HG03060 (cell line): Measurements from ENCODE around the gene THY1.
"Not testable (repeated sequence)": the region's sequence is repeated elsewhere in the genome, so short reads cannot be mapped to it uniquely, and the experiment has no call there.

Source experiments
- ATAC-seq: cut with Tn5 transposase; IDR thresholded peaks from one replicate; pipeline ENCODE4 v1.9.1; 2021; ENCODE audit warnings: low read depth, moderate number of reproducible peaks; ENCODE audit not compliant: unreplicated experiment

The THY1 gene

DNA sequence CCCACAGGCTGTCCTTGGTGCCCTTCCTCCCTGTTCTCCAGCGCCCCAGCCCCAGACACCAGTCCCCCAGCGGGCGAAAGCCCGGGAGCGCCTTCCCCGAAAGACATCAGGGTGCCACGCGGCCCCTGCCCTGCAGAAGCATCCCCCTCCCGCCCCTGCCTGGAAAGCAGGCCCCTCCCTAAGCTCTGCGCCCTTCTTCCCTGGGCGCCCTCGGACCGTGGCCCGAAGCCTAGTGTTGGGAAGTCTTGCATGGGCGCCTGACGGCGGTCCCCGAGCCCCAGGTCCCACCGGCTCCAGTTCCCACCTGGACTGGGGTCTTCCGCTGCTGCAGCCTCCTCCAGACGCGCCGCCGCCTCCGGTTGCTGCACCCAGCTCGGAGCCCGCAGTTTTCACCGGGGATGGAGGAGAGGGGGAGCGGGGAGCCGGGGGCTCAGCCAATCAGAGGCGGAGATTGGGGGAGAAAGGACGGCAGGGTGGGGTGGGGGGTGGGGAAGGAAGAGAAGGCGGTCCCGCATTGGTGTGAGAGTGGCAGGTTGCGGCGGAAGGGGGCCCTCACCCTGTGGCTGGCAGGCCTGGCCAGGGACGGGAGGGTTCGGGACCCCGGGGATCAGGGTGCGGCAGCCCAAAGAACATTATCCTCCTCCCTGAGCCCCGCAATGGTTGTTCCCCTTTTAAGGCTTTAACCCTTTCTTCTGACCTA lies at the start of gene THY1:
Gene THY1 (minus strand): TSS at position 364 of the 700 bp plus-strand sequence. CDS start 2,267 bp downstream, outside the sequence.
- ATAC-seq: no peak

DNA sequence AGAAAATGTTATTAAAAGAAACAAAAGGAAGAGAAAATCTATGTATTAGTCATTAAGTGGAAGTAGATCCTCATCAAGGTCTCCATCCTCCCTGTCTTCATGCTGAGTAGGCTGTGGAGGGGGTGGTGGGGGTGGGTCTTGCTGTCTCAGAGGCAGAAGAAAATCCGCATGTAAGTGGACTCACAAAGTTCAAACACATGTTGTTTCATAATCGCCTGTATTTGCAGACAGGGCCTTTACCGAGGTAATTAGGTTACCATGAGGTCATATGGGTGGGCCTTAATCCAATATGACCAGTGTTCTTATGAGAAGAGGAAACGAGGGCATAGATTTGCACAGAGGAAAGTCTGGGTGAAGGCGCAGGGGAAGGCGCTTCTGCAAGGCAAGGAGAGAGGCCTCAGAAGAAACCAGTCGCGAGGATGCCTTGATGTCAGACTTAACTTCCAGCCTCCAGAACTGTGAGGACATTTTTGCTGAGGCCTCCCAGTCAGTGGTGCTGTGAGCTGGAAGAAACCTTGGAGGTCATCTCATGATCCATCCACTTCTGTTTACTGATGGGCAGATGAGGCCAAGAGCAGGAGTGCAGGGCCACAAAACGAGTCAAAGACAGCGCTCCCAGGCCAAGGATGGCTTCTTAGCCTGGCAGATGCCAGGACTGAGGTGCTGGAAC lies 49.3 kb upstream of the THY1 start:
- ATAC-seq: no peak

DNA sequence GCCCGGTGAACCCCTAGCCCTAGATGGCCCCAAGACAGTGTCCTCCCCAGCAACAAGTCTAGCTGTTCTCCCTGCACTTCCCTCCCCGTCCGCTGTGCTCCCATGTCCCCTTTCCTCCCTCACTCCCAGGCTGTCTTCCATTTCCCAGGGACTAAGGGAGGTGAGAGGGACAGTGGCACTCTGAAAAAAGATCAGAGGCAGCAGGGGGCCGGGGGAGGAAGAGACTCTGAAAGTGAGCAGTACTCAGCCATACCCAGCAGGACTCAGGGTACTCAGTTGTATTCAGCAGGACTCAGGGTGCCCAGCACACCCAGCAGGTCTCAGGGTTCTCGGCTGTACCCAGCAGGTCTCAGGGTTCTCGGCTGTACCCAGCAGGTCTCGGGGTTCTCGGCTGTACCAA lies 48.4 kb upstream of the THY1 start:
- no peak for ATAC-seq

DNA sequence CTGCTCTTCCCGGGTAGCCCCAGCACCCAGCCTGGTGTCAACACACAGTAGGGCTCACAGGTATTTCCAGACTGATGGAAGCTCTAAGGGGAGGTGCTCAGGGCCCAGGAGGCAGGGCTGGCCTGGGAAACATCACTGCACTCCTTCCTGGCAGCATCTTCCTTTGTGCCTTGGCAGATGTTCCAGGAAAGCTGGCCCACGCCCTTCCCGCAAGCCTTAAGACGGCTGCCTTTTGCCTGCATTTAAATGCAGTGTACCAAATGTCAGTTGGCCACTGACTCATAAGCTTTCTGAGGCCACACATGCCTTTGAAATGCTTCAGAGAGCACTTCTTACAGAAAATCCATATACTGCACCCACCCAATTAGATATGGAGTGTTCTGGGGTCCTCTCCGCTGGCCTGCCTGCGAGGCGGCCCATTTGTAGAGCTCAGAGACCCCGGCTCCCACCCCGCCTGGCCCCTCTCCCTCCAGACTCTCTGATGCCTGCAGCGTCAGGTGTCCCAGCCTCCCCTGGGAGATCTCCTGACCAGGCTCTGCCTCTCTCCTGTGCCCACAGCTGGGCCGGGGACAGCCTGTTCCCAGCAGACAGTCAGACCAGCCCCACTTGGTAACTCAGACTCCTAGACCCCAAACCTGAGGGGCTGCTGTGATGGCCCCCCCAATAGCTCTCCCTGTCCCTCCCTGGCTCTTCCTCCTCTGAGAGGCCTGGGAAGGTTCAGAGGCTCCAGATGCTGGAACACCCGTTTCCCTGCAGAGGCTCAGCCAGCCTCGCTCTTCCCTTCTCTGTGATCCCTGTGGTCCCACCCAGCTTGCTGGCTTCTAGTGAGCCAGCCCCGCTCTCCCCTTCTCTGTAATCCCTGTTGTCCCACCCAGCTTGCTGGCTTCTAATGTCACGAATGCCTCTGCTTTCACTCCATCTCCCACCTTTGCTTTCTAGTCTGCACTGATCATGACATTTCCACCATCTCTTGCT lies 47.6 kb upstream of the THY1 start:
- ATAC-seq: no peak

DNA sequence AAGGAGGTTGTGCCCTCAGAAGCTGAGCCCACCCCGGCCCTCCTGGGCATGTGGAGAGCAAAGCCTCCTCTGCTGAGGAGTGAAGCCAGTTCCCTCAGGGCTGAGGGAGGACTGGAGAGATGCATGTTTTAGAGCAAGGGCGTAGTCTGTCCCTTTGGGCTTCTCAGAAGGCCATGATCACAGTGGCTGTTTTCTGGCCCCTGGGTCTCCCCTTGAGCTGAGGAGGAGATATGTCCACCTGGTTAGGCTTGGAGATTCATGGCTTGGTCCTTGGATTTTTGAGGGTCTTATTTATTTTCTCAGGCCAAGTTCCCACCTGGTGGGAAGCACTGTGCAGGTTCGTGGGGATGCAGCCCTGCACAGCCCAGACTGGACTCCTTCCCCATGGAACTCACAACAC lies 46.5 kb upstream of the THY1 start:
- ATAC-seq: no peak

DNA sequence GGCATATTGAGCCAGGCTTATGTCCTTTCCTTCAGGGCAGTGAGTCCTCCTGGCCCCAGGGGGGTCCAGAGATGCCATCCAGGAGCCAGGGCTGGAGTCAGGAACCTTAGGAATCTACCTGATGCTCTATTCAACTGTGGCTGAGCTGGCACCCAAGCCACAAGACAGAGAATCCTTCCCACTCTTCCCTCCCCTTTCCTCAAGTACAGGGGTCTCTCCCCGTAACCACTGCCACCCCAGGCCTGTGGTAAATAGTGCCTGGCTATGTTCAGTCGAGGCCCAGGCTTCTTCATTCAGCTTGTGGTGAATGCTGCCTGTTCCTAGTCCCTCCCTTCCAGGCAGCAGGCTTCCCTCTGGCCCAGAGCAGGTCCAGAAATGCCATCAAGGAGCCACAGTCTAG lies 45.5 kb upstream of the THY1 start:
- ATAC-seq: no peak

DNA sequence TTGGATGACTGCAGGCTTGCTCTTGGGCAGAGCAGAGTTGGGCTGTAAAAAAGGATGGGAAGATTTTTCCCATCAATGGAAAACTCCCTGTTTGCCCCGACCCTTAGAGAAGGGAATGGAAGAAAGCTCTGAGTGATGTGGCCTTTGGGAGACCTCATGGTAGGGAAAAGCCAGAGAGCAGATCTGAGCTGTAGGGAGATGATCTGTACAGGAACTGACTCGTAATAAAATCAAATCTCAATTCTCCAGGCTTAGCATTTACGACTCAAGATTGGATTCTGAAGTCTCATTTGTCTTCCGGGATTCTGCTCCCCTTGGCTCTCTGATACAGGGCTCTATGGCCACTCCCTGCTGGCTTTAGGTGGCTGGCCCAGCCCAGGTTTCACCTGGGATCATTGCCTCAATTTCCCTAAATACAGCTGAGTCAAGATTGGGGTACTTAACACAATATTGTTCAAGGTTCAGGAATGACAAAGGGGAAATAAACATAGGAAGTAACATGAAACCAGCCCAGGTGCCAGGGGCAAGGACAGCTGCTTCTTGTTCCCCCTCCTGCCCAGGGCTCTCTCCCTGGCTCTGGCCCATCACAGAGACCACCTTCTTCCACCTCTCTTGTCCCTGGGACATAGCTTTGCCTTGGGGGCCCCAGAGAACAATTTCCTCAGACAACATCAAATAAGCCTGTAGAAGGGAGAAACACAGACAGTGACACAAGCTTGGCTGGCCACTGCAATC lies 38.4 kb upstream of the THY1 start:
- no peak for ATAC-seq

DNA sequence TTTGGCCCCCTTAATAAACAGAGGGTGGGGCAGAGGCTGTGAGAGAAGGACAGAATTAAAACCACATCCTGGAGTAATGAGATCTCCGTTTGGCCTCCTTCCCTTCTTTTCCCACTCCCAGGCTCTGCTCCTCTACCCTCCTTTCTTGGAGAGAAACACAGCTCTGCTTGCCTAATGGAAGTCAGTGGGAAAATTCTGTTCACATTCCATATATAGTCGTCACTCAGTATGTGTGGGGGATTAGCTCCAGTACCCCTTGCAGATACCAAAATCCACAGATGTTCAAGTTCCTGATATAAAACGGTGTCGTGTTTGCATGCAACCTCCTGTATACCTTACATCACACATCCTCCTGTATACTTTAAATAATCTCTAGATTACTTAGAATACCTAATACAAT lies 37.6 kb upstream of the THY1 start:
- ATAC-seq: no peak

DNA sequence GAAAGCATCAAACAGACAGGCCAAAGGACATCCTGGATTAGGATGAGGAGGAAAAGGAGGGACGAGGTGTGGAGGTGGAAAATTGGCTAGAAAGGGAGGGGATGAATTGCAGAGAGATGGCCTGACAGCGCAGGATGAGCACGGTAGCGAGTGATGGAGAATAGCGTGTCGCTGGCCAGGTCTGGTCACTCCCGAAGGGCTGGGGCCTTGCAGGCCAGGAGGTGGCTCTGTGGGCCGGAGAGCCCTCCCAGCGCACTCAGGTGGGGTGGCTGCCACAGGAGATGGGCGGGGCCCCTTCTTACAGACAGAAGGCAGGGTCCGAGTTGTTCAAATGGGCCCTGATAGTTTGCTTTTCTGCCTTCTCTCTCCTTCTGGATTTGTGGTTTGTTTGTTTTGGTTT lies 37.1 kb upstream of the THY1 start:
- no peak for ATAC-seq

DNA sequence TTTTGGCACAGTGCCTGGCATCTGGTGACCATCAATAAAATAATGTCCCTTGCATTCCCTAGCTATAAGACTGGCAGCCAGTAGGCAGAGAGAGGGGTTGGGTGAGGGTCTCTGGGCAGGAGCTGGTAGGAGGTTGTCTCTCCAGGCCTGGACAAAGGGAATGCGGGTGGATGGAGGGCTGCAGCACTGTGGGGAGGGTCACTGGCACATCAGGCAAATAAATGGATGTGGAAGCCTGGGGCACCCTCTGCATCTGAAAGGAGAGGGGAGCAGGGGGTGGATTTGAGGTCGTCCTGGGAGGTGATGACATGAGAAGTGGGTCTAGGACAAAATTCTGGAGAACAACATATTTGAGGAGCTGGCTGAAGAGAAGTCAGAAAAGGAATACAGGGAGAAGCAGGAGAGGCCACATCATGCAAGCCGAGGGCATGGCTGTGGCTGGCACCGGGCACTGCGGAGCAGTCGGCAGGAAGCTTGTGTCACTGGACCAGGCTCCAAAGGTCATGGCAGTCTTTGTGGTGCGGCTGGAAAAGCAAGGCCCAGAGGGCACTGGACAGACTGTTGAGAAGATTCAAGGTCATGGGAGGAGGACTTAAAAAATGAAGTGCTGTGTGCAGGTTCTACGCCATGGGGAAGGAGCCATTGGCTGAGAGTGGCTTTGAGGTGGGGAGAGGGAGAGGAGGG lies 36.5 kb upstream of the THY1 start:
- ATAC-seq: no peak

DNA sequence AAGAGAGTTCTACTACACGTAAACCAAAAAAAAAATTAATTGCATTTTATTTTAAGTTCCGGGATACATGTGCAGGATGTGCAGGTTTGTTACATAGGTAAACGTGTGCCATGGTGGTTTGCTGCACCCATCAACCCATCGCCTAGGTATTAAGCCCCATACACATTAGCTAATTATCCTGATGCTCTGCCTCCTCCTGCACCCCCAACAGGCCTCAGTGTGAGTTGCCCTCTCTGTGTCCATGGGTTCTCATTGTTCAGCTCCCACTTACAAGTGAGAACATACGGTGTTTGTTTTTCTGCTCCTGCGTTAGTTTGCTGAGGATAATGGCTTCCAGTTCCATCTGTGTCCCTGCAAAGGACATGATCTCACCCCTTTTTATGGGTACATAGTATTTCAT lies 32.7 kb upstream of the THY1 start:
- not testable (repeated sequence) for ATAC-seq

DNA sequence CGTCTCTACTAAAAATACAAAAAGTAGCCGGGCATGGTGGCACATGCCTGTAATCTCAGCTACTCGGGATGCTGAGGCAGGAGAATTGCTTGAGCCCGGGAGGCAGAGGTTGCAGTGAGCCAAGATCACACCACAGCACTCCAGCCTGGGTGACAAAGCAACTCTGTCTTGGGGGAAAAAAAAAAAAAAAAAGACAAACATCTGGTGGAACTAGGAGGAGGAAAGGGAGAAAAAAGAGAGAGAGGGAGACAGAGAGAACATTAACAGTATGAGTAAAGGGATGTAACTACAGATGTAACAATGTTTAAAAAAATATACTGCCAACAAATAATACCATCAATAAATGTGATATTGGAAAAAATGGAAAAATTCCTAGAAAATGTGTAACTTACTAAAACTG lies 32.3 kb upstream of the THY1 start:
- ATAC-seq: not testable (repeated sequence)

DNA sequence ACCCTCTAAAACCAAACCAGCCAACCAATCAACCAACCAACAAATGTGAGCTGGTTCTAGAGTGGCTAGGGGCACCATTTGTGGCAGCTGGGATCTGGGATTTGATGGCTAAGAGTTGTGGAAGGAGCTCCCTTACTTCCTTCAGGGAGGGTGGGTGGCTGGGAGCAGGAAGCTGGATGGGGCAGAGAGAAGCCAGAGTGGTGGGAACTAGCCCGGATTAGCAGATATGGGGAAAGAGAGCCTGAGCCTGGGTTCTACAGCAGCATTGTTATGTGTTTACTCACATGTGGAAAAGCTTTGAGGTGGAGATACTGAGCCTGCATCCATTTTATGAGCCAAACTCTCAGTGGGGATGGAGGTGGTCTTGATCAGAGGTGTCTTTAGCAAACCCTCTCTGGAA lies 30.9 kb upstream of the THY1 start:
- no peak for ATAC-seq

DNA sequence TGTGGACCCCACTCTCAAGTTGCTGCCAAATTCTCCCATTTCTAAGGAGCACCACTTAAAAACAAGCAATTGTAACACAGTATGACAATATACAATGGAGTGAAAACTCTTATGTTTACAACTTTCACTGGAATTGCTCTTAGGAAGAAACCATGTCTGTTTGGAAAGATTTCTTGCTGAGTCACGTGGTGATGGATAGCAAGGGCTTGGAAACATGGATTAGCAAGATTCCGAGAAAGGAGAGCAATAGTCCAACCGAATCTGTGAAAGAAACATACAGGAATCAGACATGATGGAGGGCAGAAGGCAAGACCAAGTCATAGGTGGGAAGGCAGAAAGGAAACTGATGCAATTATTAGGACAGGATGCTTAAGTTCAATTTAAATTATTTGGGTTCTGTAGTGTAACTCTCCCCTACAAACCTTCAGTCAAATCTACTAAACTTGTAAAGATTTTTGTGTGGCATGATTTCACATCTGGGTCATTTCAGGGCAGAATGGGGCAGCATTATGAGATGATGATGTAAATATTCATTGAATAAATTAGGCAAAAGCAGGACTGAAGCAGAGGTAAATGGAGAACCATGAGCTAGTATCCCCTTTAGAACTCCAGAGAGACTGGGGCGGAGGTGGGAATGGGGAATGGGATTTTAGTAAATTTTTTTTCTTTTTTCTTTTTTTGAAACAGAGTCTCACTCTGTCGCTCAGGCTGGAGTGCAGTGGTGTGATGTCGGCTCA lies 27.8 kb upstream of the THY1 start:
- no peak for ATAC-seq

DNA sequence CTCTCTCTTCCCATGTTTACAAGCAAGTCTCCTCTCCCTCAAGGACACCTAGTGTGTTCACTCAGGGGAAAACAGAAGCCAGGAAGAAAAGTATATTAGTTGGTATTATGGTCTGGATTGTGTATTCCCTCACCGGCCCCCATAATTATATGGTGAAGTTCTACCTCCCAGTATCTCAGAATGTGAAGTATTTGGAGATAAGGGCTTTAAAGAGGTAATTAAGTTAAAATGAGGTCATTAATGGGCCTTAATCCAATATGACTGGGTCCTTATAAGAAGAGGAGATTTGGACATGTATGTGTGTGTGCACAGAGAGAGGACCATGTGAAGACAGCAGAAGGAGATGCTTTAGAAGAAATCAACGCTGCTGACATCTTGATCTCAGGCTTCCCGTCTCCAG lies 26.5 kb upstream of the THY1 start:
- no peak for ATAC-seq

DNA sequence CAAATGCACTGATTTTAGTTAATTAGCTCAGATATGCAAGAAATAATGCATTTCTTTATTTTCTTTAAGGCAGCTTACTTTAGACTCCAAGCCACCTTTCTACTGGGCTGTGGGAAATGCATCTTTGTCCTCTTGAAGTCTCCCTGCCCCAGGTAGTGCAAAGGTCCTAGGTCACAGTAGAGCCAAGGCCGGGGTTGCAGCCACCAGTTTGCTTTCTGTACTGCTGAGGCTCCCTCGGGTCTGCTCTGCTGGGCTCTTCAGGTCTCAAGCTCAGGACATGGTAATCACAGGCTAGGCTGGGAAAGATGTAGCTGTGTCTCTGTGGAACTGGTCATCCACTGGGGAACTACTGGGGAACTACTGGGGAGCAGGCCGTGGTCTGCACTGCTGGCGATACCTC lies 25.4 kb upstream of the THY1 start:
- no peak for ATAC-seq

DNA sequence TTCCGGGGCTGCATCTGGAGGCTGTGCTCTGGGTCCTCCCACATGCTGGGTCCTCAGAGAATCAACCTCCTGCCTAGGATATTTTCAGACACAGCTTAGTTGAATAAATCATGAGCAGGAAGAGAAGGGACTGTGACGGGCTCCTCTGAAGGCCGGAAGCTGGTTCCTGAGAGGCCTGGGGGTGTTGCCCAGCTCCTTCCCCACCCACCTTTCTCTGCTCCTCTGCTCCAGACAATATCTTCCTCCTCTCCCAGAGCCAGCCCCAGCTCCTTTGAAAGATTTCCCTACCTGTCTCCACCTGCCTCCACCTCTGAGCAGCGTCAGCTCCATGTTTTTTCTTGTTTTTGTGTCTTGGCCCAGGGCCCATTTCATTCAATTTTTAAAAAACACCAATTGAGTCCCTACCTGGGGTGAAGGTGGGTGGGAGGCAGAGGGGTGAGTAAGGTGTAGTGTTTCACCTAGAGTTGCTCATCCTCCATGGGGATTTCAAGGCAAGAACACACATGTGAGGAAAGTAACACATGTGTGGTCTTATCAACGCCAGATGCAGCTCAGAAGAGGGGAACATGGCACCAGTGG lies 24.8 kb upstream of the THY1 start:
- ATAC-seq: no peak

DNA sequence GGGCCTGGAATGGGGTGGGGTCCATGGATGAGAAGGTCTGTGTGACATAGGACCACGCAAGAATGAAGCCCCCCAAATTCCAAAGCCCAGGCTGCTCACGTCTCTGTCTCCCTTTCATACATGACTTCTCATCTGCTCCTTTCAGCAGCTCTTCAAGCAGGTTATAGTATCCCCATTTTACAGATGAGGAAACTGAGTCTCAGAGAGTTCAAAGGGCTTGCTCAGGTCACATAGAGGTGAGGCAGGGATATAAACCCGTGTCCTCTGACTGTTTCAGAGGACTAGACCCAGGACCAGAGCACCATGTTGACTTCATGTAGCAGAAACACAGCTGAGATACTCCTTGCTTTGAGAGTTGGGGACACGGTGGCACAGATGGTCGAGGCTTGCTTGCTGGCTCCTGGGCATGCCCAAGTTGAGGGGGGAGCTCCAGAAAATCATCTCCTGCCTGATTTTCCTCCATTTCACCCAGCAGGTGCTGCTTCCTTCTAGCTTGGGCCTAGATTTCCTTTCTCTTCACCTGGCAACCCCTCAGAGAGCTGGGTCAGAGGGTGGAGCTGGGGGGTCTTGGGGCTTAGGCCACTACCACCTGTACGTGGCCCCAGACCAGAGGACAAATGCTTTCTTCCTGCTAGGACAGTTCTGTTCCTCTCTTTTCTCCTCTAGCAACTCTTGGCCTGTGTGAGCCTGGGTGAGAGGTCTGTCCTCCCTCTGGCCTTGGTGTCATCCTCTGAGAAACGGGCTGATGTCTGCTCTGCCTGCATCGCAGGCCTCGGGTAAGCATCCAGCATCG lies 24.1 kb upstream of the THY1 start:
- no peak for ATAC-seq
